Occipital lobe (tissue), 2 donors: ENCODE results near the gene KANK2. TPM values are rescaled to one million over a fixed set of nuclear protein-coding genes. Genes with fewer than 3 reads are reported as not detected.
"Not testable (repeated sequence)": the region's sequence is repeated elsewhere in the genome, so short reads cannot be mapped to it uniquely, and the experiment has no call there.

Experiments
- DNase-seq: peaks from one replicate; lab custom pipeline; 2025; lab: John Stamatoyannopoulos, UW
- total RNA-seq: library from RNA; depleted of rRNA; stranded (reverse); fragments of >200 nt; gene quantifications from one replicate; pipeline ENCODE4 v1.2.3, GENCODE V29; 2014

The KANK2 gene
- total RNA-seq, 1 donor from 2014 or later = 10.6 TPM

- DNase-seq = no peak
Observed at GRCh38 chr19:11141937-11142527, 55.3 kb downstream of the KANK2 start.

GRCh38 chr19:11140896-11141295 lies 56.4 kb downstream of the KANK2 start:
- no peak for DNase-seq

- DNase-seq = not testable (repeated sequence)
Observed at GRCh38 chr19:11140023-11140538, 57.3 kb downstream of the KANK2 start.

- DNase-seq = peak; percentile 60
Observed at GRCh38 chr19:11138601-11139300, 58.6 kb downstream of the KANK2 start.

GRCh38 chr19:11137542-11138384 lies 59.6 kb downstream of the KANK2 start:
- DNase-seq = peak; percentile 56

GRCh38 chr19:11136400-11137101 lies 60.8 kb downstream of the KANK2 start:
- no peak for DNase-seq

- no peak for DNase-seq
Observed at GRCh38 chr19:11131471-11131870, 65.9 kb downstream of the KANK2 start.

- DNase-seq = peak; percentile 43
Observed at GRCh38 chr19:11130824-11131455, 66.4 kb downstream of the KANK2 start.

- DNase-seq = no peak
Observed at GRCh38 chr19:11127905-11128304, 69.4 kb downstream of the KANK2 start.

GRCh38 chr19:11125994-11126685 lies 71.2 kb downstream of the KANK2 start:
- peak; percentile 29 for DNase-seq

- not testable (repeated sequence) for DNase-seq
Observed at GRCh38 chr19:11124157-11124556, 73.2 kb downstream of the KANK2 start.

- DNase-seq = no peak
Observed at GRCh38 chr19:11123114-11123513, 74.2 kb downstream of the KANK2 start.

GRCh38 chr19:11121963-11122362 lies 75.4 kb downstream of the KANK2 start:
- not testable (repeated sequence) for DNase-seq

- no peak for DNase-seq
Observed at GRCh38 chr19:11116507-11116906, 80.8 kb downstream of the KANK2 start.

GRCh38 chr19:11115895-11116446 lies 81.4 kb downstream of the KANK2 start:
- no peak for DNase-seq

GRCh38 chr19:11115042-11115441 lies 82.3 kb downstream of the KANK2 start:
- no peak for DNase-seq
